ENCODE results near the gene KDM5B. TPM values are rescaled to one million over a fixed set of nuclear protein-coding genes. Genes with fewer than 3 reads are reported as not detected.

The KDM5B gene
- total RNA-seq, 6 experiments from 2014 or later, result 12.0 to 22.6 (median 16.1) TPM

GRCh38 chr1:202704601-202705000 is 103.6 kb downstream of the KDM5B start:
- H3K27ac ChIP-seq, result no peak overlapping the region
- H3K4me1 ChIP-seq, result peaks cover 0 to 3% (median 0%) of the 10 kb centered on the region in 4 donors
- intact Hi-C loops (cut with DNase I), result no loop called here
- no peaks in the 10 kb centered on the region for H3K36me3 ChIP-seq
- peaks cover 0 to 15% of the 10 kb centered on the region in 2 donors for H3K27me3 ChIP-seq
- ATAC-seq (no peak), DNase-seq (no peak)
- TF ChIP-seq POLR2A (IDR thresholded peaks at IDR 0.05) (no peak), CTCF (IDR thresholded peaks at IDR 0.05) (no peak)
- no peak overlapping the region for H3K4me3 ChIP-seq
- no peaks in the 10 kb centered on the region for H3K9me3 ChIP-seq
- WGBS (ENCODE audit: insufficient coverage, low coverage, low lambda C conversion rate, missing lambda C conversion rate), result 57% methylated on average over 1 of the region's 4 CpGs

GRCh38 chr1:202703191-202703590 is 105.0 kb downstream of the KDM5B start:
- H3K27me3 ChIP-seq, result peaks cover 0 to 1% of the 10 kb centered on the region in 2 donors
- no peak for ATAC-seq
- TF ChIP-seq CTCF (IDR thresholded peaks at IDR 0.05), result no peak
- TF ChIP-seq POLR2A (IDR thresholded peaks at IDR 0.05), result no peak

GRCh38 chr1:202702088-202702487 is 106.1 kb downstream of the KDM5B start:
- WGBS (ENCODE audit: insufficient coverage, low coverage, low lambda C conversion rate, missing lambda C conversion rate), result no CpG with 5 or more reads among the region's 5 CpGs
- H3K27me3 ChIP-seq, result no peaks in the 10 kb centered on the region

More at GRCh38 chr1:202703191-202703590, 105.0 kb downstream of the KDM5B start:
- Histone ChIP-seq H3K36me3 (no peaks in the 10 kb centered on the region), H3K9me3 (no peaks in the 10 kb centered on the region), H3K4me1 (no peaks in the 10 kb centered on the region), H3K4me3 (no peak overlapping the region), H3K27ac (no peak overlapping the region)
- 29% methylated on average over 5 of the region's 6 CpGs for WGBS (ENCODE audit: insufficient coverage, low coverage, low lambda C conversion rate, missing lambda C conversion rate)
- intact Hi-C loops (cut with DNase I), result no loop called here
- no peak for DNase-seq

GRCh38 chr1:202701200-202701599 is 107.0 kb downstream of the KDM5B start:
- Histone ChIP-seq H3K9me3 (no peaks in the 10 kb centered on the region), H3K27ac (no peak overlapping the region), H3K4me3 (no peak overlapping the region), H3K4me1 (no peaks in the 10 kb centered on the region), H3K27me3 (no peaks in the 10 kb centered on the region), H3K36me3 (no peaks in the 10 kb centered on the region)
- TF ChIP-seq POLR2A (IDR thresholded peaks at IDR 0.05) (no peak), CTCF (IDR thresholded peaks at IDR 0.05) (no peak)
- no peak for DNase-seq
- WGBS (ENCODE audit: insufficient coverage, low coverage, low lambda C conversion rate, missing lambda C conversion rate), result 82% methylated on average over 3 of the region's 3 CpGs
- ATAC-seq, result no peak
- intact Hi-C loops (cut with DNase I), result no loop called here

More at GRCh38 chr1:202702088-202702487, 106.1 kb downstream of the KDM5B start:
- no peaks in the 10 kb centered on the region for H3K9me3 ChIP-seq
- H3K4me1 ChIP-seq, result no peaks in the 10 kb centered on the region
- no peak overlapping the region for H3K27ac ChIP-seq
- H3K36me3 ChIP-seq, result no peaks in the 10 kb centered on the region
- ATAC-seq (no peak), DNase-seq (no peak)
- H3K4me3 ChIP-seq, result no peak overlapping the region
- intact Hi-C loops (cut with DNase I), result no loop called here
- TF ChIP-seq POLR2A (IDR thresholded peaks at IDR 0.05) (no peak), CTCF (IDR thresholded peaks at IDR 0.05) (no peak)

- WGBS (ENCODE audit: insufficient coverage, low coverage, low lambda C conversion rate, missing lambda C conversion rate), result 32% methylated on average over 4 of the region's 5 CpGs
- TF ChIP-seq CTCF (IDR thresholded peaks at IDR 0.05) (no peak), POLR2A (IDR thresholded peaks at IDR 0.05) (no peak)
- intact Hi-C loops (cut with DNase I), result no loop called here
- H3K36me3 ChIP-seq, result no peaks in the 10 kb centered on the region
- no peaks in the 10 kb centered on the region for H3K27me3 ChIP-seq
- DNase-seq (no peak), ATAC-seq (no peak)
- H3K4me1 ChIP-seq, result no peaks in the 10 kb centered on the region
- H3K27ac ChIP-seq, result no peak overlapping the region
- no peak overlapping the region for H3K4me3 ChIP-seq
- H3K9me3 ChIP-seq, result no peaks in the 10 kb centered on the region
Observed at GRCh38 chr1:202700061-202700460, 108.2 kb downstream of the KDM5B start.
